HepG2 (cell line): ENCODE data around the gene AQP11. TPM values are rescaled to one million over a fixed set of nuclear protein-coding genes. Genes with fewer than 3 reads are reported as not detected.

Experiments
- ETV6 ChIP-seq: sonication (generic); formaldehyde crosslinking; conservative IDR thresholded peaks from 2 replicates; pipeline ENCODE4 v1.4.0; 2020; ENCODE audit warnings: missing genetic modification reagents
- KLF11 ChIP-seq: IDR thresholded peaks from 2 replicates; pipeline ENCODE4 v1.6.1; 2016; ENCODE audit warnings: missing compliant biosample characterization
- MIER3 ChIP-seq: IDR thresholded peaks from 2 replicates; pipeline ENCODE4 v1.6.1; 2016; ENCODE audit warnings: missing compliant biosample characterization, borderline replicate concordance
- RFXAP ChIP-seq: sonication (generic); formaldehyde crosslinking; IDR thresholded peaks from 2 replicates; pipeline ENCODE4 v1.4.0; 2020; ENCODE audit warnings: missing genetic modification reagents, borderline replicate concordance
- SALL1 ChIP-seq: sonication (generic); formaldehyde crosslinking; IDR thresholded peaks from 2 replicates; pipeline ENCODE4 v1.8.0; 2022; ENCODE audit warnings: mild to moderate bottlenecking, missing genetic modification reagents
- SNAPC2 ChIP-seq: sonication (generic); formaldehyde crosslinking; IDR thresholded peaks from 2 replicates; pipeline ENCODE4 v1.8.1; 2022; ENCODE audit warnings: mild to moderate bottlenecking, missing genetic modification reagents
- SRSF9 ChIP-seq: fragments of 200-400 bp; formaldehyde crosslinking; IDR thresholded peaks from 2 replicates; pipeline ENCODE4 v1.6.1; 2018; ENCODE audit warnings: borderline replicate concordance, mild to moderate bottlenecking, low read depth, low read length; ENCODE audit not compliant: insufficient read depth, poor library complexity, severe bottlenecking
- ZEB1 ChIP-seq: IDR thresholded peaks from 2 replicates; pipeline ENCODE4 v1.6.1; 2012; ENCODE audit warnings: mild to moderate bottlenecking, low read depth, inconsistent platforms; ENCODE audit not compliant: insufficient replicate concordance
- ZFP36 ChIP-seq: fragments of 150-350 bp; IDR thresholded peaks from 2 replicates; pipeline ENCODE4 v1.6.1; 2018; ENCODE audit warnings: borderline replicate concordance, low read length, low read depth; ENCODE audit not compliant: partially characterized antibody
- ZNF234 ChIP-seq: sonication (generic); formaldehyde crosslinking; conservative IDR thresholded peaks from 2 replicates; pipeline ENCODE4 v1.5.1; 2020; ENCODE audit warnings: mild to moderate bottlenecking, missing genetic modification reagents
- ZNF430 ChIP-seq: sonication (generic); formaldehyde crosslinking; IDR thresholded peaks from 2 replicates; pipeline ENCODE4 v1.9.0; 2021; ENCODE audit warnings: mild to moderate bottlenecking, missing genetic modification reagents
- ZNF878 ChIP-seq: sonication (generic); formaldehyde crosslinking; IDR thresholded peaks from 2 replicates; pipeline ENCODE4 v1.8.1; 2023; ENCODE audit warnings: mild to moderate bottlenecking, missing genetic modification reagents, moderate library complexity
- polyA plus RNA-seq, 8 experiments: library from polyadenylated mRNA; depleted of rRNA in 3 of 8; stranded (reverse) in 7 of 8; unstranded in 1 of 8; fragments of >200 nt; fragmentation: Illumina TruSeq in 4 of 8; extraction: Trizol in 4 of 8; gene quantifications; 2 replicates each; pipeline versions ENCODE4 v1.2.1 to v1.2.3, GENCODE V29; 2011 to 2016; ENCODE audit warnings: low read depth in 4 of 8, missing spikeins in 1 of 8, mixed read lengths in 1 of 8; ENCODE audit not compliant: insufficient read depth in 1 of 8
- total RNA-seq, 5 experiments: library from RNA; depleted of rRNA; stranded (reverse); fragments of >200 nt; fragmentation: Illumina TruSeq; extraction: Trizol; gene quantifications; 2 replicates each; pipeline ENCODE4 v1.2.3, GENCODE V29; 2016; ENCODE audit warnings: low read depth in 1 of 5
- TF ChIP-seq, protein P1 (sequence below): sonication (generic); formaldehyde crosslinking; IDR thresholded peaks from 2 replicates; pipeline ENCODE4 v1.5.0; 2020; ENCODE audit warnings: mild to moderate bottlenecking, missing genetic modification reagents, borderline replicate concordance
- TF ChIP-seq, protein P2 (sequence below): sonication (generic); formaldehyde crosslinking; IDR thresholded peaks from 2 replicates; pipeline ENCODE4 v1.8.1; 2023; ENCODE audit warnings: mild to moderate bottlenecking, moderate library complexity, missing genetic modification reagents
- TF ChIP-seq, protein P3 (sequence below): sonication (generic); formaldehyde crosslinking; conservative IDR thresholded peaks from 2 replicates; pipeline ENCODE4 v1.8.1; 2023; ENCODE audit warnings: missing genetic modification reagents
- TF ChIP-seq, protein P4 (sequence below), 2 experiments: sonication (generic) in 1 of 2; formaldehyde crosslinking in 1 of 2; IDR thresholded peaks; 2 replicates each; pipeline versions ENCODE4 v1.5.1 to v1.6.1; 2011 to 2020; ENCODE audit warnings: borderline replicate concordance in 1 of 2, low read depth in 1 of 2, low read length in 1 of 2, mild to moderate bottlenecking in 1 of 2, missing genetic modification reagents in 1 of 2, moderate library complexity in 1 of 2
- TF ChIP-seq, protein P5 (sequence below): IDR thresholded peaks from 2 replicates; pipeline ENCODE4 v1.6.1; 2018; ENCODE audit warnings: missing genetic modification reagents, mild to moderate bottlenecking, missing compliant biosample characterization

AQP11 gene
- total and polyA plus RNA-seq, 2 of the 13 experiments (the other 11 are each of a cell fraction or from before 2014, with no cell fraction given): 10.4 to 15.3 TPM

DNA sequence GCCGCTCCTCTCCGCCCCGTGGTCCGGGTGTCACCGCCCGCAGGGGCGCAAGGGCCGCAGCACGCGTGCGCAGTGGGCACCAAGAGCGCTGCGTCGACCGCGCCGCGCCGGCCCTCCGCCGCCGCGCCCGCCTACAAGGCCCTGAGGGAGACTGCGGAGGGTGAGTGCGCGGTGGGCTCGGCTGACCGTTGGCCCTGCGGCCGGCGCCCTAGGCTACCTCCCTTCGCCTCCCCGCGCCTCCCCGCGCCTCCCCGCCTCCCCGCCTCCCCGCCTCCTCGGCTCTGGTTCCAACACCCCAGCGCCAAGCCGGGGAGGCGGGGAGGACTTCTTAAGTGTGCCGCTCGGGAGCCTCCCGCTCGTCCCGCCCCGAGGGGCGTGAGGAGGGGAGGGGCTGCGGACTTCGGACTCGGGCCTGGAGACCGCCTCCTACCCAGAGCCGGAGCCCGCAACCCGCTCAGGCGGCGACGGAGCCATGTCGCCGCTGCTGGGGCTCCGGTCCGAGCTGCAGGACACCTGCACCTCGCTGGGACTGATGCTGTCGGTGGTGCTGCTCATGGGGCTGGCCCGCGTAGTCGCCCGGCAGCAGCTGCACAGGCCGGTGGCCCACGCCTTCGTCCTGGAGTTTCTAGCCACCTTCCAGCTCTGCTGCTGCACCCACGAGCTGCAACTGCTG, at the start of gene AQP11 (continued):
- TF ChIP-seq SRSF9 (no peak), ZEB1 (peak; percentile 9), SNAPC2 (CRISPR knock-in tag) (no peak), RFXAP (CRISPR knock-in tag) (no peak), ZNF234 (CRISPR knock-in tag) (no peak; the same call in 1 of the 2 replicates), ZFP36 (no peak), KLF11 (peak; percentile 42; the same call in 1 of the 2 replicates), MIER3 (CRISPR knock-in tag) (no peak; the same call in 1 of the 2 replicates), ZNF430 (CRISPR knock-in tag) (no peak; the same call in 1 of the 2 replicates), ZNF878 (CRISPR knock-in tag) (no peak), SALL1 (CRISPR knock-in tag) (no peak; the same call in none of the 2 replicates), ETV6 (peak; percentile 72; the same call in 1 of the 2 replicates)
- TF ChIP-seq, protein P1, sequence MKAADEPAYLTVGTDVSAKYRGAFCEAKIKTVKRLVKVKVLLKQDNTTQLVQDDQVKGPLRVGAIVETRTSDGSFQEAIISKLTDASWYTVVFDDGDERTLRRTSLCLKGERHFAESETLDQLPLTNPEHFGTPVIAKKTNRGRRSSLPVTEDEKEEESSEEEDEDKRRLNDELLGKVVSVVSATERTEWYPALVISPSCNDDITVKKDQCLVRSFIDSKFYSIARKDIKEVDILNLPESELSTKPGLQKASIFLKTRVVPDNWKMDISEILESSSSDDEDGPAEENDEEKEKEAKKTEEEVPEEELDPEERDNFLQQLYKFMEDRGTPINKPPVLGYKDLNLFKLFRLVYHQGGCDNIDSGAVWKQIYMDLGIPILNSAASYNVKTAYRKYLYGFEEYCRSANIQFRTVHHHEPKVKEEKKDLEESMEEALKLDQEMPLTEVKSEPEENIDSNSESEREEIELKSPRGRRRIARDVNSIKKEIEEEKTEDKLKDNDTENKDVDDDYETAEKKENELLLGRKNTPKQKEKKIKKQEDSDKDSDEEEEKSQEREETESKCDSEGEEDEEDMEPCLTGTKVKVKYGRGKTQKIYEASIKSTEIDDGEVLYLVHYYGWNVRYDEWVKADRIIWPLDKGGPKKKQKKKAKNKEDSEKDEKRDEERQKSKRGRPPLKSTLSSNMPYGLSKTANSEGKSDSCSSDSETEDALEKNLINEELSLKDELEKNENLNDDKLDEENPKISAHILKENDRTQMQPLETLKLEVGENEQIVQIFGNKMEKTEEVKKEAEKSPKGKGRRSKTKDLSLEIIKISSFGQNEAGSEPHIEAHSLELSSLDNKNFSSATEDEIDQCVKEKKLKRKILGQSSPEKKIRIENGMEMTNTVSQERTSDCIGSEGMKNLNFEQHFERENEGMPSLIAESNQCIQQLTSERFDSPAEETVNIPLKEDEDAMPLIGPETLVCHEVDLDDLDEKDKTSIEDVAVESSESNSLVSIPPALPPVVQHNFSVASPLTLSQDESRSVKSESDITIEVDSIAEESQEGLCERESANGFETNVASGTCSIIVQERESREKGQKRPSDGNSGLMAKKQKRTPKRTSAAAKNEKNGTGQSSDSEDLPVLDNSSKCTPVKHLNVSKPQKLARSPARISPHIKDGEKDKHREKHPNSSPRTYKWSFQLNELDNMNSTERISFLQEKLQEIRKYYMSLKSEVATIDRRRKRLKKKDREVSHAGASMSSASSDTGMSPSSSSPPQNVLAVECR (CRISPR knock-in tag): peak; percentile 89; the same call in 1 of the 2 replicates
- TF ChIP-seq, protein P2, sequence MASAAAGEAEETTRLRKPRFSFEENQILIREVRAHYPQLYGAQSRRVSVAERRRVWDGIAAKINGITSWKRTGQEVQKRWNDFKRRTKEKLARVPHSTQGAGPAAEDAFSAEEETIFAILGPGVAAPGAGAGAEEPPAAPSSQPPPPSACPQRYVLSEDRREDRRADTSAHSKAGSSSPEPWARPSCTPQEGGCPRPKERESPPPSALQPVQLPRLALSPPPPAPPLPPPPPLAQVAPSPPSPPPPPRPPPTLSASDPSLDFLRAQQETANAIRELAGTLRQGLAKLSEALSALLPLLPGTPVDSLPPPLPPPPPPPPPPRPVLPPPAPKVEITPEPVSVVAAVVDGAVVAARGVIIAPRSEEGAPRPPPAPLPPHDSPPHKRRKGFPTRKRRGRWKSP (CRISPR knock-in tag): peak; percentile 88
- TF ChIP-seq, protein P3, sequence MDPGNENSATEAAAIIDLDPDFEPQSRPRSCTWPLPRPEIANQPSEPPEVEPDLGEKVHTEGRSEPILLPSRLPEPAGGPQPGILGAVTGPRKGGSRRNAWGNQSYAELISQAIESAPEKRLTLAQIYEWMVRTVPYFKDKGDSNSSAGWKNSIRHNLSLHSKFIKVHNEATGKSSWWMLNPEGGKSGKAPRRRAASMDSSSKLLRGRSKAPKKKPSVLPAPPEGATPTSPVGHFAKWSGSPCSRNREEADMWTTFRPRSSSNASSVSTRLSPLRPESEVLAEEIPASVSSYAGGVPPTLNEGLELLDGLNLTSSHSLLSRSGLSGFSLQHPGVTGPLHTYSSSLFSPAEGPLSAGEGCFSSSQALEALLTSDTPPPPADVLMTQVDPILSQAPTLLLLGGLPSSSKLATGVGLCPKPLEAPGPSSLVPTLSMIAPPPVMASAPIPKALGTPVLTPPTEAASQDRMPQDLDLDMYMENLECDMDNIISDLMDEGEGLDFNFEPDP (CRISPR knock-in tag): no peak
- TF ChIP-seq, protein P4, sequence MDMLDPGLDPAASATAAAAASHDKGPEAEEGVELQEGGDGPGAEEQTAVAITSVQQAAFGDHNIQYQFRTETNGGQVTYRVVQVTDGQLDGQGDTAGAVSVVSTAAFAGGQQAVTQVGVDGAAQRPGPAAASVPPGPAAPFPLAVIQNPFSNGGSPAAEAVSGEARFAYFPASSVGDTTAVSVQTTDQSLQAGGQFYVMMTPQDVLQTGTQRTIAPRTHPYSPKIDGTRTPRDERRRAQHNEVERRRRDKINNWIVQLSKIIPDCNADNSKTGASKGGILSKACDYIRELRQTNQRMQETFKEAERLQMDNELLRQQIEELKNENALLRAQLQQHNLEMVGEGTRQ (IDR thresholded peaks at IDR 0.05; ENCODE audit: low read depth, low read length): no peak
- TF ChIP-seq, protein P4 (CRISPR knock-in tag; IDR thresholded peaks at IDR 0.05; ENCODE audit: borderline replicate concordance): no peak
- TF ChIP-seq, protein P5, sequence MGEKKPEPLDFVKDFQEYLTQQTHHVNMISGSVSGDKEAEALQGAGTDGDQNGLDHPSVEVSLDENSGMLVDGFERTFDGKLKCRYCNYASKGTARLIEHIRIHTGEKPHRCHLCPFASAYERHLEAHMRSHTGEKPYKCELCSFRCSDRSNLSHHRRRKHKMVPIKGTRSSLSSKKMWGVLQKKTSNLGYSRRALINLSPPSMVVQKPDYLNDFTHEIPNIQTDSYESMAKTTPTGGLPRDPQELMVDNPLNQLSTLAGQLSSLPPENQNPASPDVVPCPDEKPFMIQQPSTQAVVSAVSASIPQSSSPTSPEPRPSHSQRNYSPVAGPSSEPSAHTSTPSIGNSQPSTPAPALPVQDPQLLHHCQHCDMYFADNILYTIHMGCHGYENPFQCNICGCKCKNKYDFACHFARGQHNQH (CRISPR knock-in tag): peak; percentile 75
